Measurements from ENCODE around the gene NT5C.
"Not testable (repeated sequence)": the region's sequence is repeated elsewhere in the genome, so short reads cannot be mapped to it uniquely, and the experiment has no call there.

Gene NT5C

DNA sequence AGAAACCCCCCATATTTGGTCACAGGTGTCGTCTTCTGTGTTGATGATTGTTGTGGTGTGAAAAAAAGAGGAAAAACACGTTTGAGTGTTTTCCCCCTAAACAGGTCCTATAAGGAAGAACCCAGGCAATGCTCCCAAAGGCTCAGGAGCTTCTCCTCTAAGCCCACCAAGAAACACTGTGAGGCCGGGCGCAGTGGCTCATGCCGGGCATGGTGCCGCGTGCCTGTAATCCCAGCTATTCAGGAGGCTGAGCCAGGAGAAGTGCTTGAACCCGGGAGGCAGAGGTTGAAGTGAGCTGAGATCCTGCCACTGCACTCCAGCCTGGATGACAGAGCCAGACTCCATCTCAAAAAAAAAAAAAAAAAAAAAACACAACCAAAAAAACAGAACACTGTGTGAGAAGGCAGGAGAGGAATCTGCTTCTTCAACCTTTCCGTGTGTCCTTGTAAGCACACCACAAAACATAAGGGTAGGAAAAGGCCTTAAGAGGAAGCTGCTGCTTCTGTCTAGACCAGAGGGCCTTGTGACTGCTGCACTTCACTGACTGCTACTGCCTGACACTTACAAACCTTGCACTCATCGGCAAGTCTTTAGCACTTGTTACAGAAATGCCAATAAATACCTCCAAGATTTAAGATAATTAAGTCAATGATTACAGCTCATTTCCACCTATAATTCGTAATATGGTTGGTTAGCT is 13.4 kb upstream of the NT5C start:
- DNase-seq (ENCODE audit: low read depth in 2 of 2) = no peak

DNA sequence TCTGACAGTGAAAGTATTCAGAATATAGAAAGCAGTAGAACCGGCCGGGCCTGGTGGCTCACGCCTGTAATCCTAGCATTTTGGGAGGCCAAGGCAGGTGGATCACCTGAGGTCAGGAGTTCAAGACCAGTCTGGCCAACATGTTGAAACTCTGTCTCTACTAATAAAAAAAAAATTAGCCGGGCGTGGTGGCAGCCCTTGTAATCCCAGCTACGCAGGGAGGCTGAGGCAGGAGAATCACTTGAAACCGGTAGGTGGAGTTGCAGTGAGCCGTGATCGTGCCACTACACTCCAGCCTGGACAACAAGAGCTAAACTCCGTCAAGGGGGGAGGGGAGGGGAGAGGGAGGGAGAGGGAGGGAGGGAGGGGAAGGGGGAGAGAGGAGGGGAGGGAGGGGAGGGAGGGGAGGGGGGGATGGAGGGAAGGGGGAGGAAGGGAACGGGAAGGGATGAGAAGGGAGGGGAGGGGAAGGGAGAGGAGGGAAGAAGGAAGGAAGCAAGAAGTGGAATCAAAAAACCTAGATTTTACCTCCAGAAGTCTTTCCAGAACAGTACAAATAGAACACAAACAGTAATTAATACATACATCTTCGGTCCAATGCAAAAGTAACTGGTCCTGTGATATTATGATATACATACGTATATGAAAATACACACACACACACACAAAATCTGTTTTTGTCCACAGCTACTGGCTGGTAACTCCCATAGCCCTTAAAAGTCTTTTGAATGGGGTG is 10.9 kb upstream of the NT5C start:
- no peak for DNase-seq (ENCODE audit: low read depth in 2 of 2)

DNA sequence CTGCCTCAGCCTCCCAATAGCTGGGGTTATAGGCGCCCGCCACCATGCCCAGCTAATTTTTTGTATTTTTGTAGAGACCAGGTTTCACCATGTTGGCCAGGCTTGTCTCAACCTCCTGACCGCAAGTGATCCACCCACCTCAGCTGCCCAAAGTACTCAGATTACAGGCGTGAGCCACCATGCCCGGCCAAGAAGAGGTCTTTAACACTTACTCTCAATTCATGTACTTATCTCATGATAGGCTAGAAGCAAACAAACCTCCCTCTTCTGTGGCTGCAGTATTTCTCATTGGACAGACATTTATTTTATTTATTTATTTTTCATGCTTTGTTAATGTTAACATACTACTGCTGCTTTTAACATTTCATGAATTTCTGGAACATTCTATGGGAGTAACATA is 7.0 kb upstream of the NT5C start:
- no peak for DNase-seq (ENCODE audit: low read depth in 2 of 2)

DNA sequence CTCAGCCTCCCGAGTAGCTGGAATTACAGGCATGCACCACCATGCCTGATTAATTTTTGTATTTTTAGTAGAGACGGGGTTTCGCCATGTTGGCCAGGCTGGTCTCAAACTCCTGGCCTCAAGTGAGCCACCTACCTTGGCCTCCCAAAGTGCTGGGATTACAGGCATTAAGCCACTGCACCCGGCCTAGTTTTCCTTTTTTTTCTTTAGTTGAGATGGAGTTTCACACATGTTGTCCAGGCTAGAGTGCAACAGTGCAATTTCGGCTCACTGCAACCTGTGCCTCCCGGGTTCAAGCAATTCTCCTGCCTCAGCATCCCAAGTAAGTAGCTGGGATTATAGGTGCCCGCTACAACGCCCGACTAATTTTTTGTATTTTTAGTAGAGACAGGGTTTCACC is 6.2 kb upstream of the NT5C start:
- DNase-seq (ENCODE audit: low read depth in 2 of 2) = not testable (repeated sequence)

DNA sequence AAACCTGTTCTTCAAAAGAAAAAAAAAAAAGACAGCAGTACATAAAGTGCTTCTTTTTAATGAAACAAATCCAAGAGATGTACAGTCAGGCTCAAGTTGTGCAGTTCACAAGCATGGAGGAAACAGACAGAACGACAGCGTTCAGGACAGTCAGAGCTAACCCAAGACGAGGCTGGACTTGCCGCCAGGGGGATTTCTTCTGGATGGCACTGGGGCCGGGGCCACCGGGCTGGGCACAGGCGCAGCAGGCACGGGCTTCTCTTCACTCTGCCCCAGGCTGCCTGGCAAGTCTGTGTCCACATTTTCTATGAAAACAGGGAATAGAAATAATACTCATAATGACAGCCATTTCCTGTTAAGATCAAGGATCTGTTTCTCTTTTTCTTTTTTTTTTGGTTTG is 4.4 kb upstream of the NT5C start:
- no peak for DNase-seq (ENCODE audit: low read depth in 2 of 2)

DNA sequence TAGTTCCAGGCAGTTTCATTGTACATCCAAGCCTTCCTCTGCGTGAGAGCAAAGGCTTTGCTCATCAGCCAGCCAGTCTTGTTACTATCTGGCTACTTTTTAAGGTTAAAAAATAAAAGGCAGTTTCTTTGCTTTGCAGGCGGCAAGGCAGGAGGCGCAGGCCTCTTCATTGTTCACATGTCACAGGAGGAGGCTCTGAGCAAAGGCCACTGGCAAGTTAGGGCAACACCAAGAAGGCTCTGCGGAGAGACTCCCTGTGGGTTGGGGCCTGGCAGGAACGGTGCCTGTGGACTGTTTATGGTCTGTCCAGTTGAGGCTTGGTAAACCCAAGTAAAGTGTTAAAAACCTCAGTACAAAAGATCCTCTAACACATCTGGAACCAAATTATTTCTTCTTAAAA is 3.9 kb upstream of the NT5C start:
- DNase-seq (ENCODE audit: low read depth in 2 of 2) = no peak

DNA sequence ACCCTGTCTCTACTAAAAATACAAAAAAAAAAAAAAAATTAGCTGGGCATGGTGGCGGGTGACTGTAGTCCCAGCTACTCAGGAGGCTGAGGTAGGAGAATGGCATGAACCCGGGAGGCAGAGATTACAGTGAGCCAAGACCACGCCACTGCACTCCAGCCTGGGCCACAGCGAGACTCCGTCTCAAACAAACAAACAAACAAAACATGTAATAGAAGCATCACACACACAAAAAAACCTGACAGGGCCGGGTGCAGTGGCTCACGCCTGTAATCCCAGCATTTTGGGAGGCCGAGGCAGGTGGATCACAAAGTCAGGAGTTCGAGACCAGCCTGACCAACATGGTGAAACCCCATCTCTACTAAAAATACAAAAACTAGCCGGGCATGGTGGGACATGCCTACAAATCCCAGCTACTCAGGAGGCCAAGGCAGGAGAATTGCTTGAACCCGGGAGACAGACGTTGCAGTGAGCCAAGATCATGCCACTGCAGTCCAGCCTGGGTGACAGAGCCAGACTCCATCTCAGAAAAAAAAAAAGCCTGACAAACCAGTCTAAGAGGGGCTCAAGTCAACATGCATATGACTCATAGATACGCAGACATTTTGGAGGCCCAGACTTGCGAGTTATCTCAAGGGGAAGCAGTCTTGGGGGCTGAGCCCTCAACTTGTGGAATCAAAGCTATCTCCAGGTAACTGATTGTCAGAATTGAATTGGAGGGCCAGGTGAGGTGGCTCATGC is 2.2 kb upstream of the NT5C start:
- DNase-seq (ENCODE audit: low read depth in 2 of 2) = not testable (repeated sequence)

DNA sequence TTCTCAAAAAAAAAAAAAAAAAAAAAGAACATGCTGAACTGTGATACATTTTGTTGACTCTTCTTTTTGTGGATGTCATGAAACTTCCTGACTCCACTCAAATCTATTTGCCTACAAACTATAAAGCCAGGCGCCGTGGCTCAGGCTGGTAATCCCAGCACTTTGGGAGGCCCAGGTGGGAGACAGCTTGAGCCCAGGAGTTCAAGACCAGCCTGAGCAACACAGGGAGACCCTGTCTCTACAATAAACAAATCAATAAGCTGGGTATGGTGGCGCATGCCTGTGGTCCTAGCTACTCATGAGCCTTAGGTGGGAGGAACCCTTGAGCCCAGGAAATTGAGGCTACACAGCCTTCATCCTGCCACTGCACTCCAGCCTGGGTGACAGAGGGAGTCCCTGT is 1.5 kb upstream of the NT5C start:
- no peak for DNase-seq (ENCODE audit: low read depth in 2 of 2)

DNA sequence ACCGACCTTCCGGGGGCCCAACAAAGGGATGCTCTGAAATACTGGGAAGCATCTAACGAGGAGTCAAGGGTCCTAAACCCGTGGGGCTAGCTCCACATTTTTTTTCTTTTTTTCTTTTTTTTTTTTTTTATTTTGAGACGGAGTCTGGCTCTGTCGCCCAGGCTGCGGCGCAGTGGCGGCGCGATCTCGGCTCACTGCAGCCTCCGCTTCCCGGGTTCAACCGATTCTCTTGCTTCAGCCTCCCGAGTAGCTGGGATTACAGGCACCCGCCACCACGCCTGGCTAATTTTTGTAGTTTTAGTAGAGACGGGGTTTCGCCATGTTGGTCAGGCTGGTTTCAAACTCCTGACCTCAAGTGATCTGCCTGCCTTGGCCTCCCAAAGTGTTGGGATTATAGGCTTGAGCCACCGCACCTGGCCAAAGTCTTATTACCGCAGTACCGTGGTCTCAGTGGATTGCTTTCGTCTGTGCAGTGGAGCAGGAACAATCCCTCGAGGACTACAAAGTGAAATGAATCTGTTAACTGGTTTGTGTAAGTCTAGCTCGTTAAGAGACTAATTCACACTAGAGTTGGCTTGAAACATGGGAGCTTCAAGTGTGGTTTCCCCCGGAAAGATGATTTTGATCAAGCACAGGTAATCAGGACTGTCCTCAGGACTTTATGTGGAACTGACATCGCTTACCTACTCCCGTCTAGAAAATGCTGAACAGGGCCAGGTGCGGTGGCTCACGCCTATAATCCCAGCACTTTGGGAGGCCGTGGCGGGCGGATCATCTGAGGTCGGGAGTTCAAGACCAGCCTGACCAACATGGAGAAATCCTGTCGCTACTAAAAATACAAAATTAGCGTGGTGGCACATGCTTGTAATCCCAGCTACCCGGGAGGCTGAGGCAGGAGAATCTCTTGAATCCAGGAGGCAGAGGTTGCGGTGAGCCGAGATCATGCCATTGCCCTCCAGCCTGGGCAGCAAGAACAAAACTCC is 767 bp upstream of the NT5C start:
- not testable (repeated sequence) for DNase-seq (ENCODE audit: low read depth in 2 of 2)

DNA sequence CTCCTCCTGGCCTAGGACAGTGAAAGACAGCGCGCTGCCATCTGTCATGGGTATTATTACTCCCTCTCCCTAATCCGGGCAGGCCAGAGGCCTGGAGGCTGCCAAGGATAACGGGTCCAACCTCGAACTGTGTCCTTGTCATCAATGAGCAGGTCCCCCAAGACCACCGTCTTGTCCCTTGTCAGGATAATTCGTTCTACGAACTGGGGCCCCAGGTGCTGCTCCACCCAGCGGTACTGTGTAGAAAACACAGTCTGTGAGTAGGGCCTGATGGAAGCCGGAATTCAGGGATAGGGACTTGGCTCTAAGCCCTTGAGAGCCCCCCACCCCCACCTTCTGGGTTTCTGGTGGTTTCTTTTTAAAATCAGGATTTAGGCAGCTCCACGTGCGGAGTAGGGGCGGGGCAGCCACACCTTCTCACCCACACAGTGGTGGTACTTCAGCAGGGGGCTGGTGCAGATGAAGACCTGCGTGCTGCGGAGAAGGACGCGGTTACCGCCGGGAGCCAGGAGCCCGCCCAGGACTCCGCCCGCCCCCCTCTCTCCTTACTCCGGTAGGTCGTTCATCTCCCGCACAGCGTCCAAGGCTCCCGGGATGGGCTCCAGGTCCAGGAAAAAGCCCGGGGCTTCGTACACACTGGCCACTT is 787 bp downstream of the NT5C start:
- peak; percentile 35 to 38 for DNase-seq (ENCODE audit: low read depth in 2 of 2)

DNA sequence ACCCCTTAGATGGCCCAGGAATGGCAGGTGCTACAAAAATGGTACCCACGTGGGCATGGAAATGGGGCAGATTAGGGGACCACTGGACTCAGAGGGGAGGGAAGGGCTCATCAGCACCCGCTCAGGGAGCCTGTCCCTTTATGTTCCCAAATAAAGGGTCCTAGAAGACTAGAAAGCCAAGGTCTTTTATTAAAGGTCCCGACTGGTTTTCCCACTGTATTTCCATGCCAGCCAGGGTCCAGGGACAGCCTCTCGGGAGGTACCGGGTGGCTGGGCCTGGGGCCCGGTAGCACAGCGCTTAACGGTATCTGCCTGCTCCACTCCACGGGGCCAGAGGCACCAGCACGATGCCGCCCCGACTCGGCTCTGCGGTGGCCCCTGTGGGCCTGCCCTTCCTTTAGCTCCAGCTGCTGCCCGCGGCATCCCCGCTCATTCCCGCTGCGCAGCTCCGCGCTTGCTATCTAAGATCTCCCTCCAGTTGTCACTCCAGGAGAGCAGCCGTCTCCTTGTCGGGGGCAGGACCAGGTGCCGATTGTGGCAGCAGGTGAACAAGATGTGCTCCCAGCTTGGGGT is 1.4 kb downstream of the NT5C start:
- no peak for DNase-seq (ENCODE audit: low read depth in 2 of 2)

DNA sequence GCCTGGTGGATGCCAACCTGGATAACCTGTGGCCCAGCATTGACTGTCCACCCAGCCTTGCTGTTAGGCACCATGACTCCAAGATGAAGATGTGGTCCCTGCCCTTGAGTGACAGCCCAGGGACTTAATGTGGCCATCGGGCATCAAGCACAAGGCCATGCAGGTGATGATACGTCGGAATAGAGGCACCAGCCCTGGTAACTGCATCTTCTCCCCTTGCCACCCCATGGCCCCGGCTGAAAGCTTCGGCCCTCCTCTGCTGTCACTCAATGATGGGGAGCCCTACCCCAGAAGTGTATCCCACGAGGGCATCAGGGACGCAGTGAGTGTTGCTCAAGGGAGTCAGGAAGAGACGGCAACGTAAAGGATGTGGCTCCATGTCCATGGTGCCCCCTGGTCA is 2.0 kb downstream of the NT5C start:
- DNase-seq (ENCODE audit: low read depth in 2 of 2) = no peak

DNA sequence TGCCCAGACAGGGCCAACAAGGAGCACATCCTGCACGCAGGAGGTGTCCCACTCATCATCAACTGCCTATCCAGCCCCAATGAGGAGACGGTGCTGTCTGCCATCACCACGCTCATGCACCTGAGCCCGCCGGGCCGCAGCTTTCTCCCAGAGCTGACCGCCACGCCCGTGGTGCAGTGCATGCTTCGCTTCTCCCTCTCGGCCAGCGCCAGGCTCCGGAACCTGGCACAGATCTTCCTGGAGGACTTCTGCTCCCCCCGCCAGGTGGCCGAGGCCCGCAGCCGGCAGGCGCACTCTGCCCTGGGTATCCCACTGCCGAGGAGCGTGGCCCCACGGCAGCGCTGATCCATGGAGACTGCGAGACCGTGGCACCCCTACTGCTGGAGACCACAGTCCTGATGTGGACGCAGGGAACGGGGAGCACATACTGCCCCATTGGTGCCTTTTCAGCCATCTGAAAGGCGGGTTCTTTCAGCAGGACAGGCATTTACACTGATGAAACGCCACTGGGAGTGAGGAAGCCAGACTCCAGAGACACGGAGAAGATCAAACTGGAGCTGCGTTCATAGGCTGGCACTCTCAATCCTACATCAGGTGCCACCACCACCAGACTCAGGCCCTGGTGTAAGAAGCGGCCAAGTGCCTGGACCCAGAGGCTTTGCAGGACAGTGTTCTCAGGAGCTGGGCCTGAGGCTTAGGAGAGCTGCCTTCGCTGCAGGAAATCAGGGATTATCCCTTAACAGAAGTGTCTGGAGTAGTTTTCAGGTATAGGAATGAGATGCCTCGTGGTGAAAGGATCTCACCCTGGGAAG is 2.6 kb downstream of the NT5C start:
- DNase-seq (ENCODE audit: low read depth in 2 of 2) = no peak

DNA sequence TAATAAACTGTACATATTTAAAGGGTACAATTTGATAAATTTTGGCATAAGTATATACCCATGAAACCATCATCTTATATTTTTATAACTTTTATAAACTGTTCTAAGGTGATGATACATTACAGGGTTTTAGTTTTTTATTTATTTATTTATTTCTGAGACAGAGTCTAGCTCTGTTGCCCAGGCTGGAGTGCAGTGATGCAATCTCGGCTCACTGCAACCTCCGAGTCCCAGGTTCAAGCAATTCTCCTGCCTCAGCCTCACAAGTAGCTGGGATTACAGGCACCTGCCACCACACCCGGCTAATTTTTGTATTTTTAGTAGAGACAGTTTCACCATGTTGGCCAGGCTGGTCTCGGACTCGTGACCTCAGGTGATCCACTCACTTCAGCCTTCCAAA is 3.6 kb downstream of the NT5C start:
- DNase-seq (ENCODE audit: low read depth in 2 of 2) = not testable (repeated sequence)

DNA sequence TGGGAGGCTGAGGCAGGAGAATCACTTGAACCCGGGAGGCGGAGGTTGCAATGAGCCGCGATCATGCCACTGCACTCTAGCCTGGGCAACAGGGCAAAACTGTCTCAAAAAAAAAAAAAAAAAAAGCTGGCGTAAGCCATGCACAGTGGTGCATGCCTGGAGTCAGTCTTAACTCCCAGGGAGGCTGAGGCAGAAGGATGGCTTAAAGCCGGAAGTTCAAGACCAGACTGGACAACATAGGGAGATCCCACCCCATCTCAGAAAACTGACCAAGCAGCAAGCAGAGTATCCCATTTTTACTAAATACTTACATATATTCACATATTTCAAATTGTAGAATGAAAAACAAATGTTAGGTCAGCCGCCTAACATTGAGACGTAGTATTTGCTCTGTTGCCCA is 4.6 kb downstream of the NT5C start:
- DNase-seq (ENCODE audit: low read depth in 2 of 2) = no peak

DNA sequence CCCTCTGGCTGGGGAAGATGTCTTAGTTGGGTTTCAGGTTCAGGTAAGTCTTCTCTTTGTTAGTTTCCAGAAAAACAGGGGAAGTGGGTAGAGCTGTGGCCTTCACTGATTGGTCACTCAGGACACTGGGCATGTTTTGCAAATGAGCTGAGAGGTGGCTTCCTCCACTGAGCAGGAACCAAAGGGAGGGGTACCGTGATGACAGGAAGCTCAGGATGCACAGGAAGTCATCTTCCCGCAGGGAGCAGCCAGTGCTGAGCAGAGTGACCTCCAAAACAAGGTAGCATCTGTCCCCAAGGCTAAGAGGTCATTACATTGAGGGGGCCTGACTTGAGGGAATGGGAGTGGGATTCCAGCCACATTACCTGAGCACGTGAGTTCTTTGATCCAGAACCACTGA is 5.6 kb downstream of the NT5C start:
- DNase-seq (ENCODE audit: low read depth in 2 of 2) = no peak

DNA sequence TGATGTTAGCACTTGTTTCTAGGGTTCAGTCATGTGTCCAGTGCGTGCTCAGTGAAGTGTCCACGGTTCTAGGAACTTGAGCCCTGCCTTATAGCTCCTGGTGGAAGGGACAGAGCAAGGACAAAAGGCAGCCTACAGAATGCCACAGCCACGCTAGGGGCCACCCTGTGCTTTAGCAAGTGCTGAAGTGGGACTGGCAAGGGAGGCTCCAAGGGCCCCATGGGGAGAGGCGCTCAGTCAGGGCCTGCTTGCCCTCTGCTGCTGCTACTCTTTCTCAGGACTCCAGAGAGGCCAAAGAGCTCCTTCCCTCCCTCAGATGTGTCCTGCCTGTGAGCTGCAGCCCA is 6.8 kb downstream of the NT5C start:
- no peak for DNase-seq (ENCODE audit: low read depth in 2 of 2)

DNA sequence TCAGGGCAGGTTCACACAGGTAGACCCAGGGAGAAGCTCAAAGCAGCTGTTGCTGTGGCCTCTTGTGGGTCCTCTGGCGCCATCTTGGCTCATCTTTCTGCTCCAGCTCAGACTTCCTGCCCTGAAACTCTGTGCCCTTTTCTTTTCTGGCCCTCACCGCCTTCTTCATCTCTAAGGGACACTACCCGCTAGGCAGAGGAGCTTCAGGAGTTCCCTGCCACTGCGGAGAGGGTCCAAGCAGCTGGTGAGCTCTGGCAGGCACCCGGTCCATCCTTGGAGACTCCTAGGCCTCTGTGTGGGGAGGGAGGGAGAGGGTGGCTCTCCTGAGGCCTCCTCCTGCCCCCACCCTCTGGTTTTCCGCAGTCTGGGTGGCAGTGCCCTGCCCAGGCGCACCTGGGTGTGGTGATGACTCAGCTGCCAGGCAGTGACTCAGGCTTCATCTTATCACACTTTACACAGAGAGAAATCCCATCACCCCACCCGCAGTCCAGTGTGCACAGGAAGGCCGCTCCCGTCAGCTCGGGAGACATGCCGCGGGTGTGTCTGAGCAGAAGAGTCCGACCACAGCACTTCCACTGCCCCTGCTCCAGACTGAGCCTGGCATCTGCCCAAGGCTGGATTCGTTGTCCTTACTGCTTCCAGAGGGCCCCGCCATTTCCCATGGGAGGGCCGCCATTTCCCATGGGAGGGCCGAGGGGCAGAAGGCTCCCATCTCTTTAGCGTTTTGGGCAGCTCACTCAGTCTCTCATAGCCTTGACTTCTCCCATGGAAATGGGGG is 7.3 kb downstream of the NT5C start:
- peak; percentile 43 to 60 for DNase-seq (ENCODE audit: low read depth in 2 of 2)

DNA sequence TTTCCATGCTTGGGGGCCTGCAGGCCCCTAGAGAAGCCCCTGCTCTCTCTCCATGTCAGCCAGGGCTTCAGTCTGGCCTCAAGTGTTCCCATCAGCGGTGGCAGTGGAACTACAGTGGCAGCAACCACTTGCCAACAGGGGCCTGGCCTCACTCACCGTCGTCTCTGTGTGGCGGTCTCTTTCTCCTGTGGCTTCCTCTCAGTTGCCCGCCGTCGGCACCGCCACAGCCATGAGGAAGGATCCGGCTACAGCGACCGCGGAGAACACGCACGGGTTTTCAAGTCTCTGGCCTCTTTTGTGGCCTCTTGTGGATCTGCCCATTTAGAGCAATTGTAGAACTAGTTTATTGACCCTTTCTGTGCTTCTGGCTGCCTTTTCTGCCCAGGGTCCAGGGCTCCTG is 13.2 kb downstream of the NT5C start:
- no peak for DNase-seq (ENCODE audit: low read depth in 2 of 2)

Data from stimulated activated CD4-positive, alpha-beta T cell treated with anti-CD3 and anti-CD28 coated beads, Interleukin-4, amount 100 ng/mL, for 48 hours (primary cell).